HG02852 (cell line): ENCODE results near the gene MPZL3.
"Not testable (repeated sequence)": the region's sequence is repeated elsewhere in the genome, so short reads cannot be mapped to it uniquely, and the experiment has no call there.

Source experiments
- ATAC-seq: cut with Tn5 transposase; IDR thresholded peaks from one replicate; pipeline ENCODE4 v1.9.1; 2021; ENCODE audit warnings: mild to moderate bottlenecking, moderate library complexity; ENCODE audit not compliant: unreplicated experiment

Gene MPZL3

DNA sequence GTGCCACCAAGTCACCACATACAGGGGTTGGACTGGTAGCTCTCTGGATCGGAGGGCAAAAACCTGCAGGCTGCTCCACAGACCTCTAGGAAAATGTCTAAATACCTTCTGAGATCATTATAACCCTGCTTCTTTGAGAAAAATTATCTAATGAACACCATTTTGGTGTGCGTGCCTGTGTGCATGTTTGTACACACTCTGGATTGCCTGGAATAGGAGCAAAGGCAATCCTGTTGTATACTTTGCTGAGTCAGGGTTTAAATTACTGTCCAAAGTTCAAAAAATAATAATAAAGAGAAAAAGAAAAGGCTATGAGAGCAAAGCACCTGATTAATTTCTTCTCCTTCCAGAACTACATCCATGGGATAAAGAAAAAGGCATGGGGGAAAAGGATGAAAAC, 38.4 kb downstream of the MPZL3 start:
- ATAC-seq = no peak

DNA sequence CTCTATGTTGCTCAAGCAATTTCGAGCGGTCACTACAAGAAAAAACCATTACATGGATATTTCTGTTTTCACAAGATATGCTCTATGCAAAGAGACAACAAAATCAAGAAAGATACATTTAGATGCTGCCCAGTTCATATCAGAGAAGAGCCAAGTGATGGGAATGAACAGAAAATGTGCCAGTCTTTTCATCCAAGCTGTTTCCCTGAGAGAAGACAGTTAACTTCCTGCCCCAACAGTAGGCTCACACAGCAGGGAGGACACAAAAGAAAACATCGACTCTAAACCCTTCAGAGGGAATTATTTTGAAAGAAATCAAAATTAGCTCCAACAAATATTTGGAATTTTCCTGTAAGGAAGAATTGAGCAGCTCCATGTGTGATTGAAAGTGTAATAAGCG, 39.0 kb downstream of the MPZL3 start:
- no peak for ATAC-seq

DNA sequence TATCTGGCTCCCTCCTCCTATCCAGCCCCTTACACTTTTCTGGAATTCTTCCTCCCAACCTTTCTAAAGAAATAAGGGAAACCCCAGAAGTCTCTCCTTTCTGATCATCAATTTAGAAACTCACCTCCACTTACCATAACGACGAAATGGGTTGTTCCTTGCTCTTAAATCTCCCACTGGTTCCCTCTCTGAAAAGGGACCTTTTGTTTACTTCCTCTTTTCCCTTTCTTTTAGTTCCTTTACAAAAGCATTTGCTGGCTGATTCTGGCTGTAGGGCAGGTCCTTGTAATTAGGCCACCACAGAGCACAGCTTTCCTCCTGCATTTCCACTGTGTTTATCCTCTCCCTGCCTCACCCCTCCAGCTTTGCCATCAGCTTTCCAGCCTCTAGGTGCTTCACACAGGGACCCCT, 39.4 kb downstream of the MPZL3 start:
- no peak for ATAC-seq

DNA sequence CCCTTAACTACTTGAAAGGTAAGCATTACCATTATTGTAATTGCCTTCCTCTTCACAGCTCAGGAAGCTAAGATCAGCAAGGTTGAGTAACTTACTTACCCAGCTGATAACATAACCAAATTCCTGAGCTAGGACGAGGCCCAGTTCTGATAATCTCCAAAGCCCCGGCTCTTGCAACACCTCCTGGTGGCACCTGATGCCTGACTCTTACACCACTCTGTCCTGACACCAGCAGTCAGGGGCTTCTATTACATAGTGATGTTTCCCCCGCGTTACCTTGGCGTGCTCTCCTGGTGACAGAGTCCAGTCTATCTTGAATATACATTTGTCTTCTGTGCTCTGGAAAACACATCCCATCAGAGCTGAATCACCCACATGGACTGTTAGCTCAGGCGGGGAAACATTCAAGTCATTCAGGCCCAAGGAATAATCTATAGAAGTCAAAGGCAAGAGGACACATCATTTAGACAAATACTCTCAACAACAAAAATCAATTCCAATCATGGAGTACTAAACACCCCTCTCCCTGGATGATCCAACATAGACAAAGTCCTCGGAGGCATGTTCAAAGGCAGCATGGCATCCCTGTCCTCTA, 39.9 kb downstream of the MPZL3 start:
- ATAC-seq = no peak

DNA sequence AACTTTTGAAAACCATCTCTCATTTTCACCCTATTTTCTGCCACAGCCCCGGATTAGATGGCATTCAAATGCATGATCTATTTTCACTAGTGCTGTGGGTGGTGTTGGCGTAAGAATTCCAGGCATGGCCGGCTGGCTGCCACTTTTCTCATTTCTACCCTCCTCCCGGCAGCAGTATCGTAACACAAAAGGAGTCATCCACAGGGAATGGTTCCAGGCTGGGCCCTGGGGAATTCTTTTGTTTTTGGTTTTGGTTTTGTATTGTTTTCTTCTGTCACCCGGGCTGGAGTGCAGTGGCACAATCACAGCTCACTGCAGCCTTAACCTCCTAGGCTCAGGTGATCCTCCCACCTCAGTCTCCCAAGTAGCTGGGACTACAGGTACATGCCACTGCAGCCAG, 41.2 kb downstream of the MPZL3 start:
- ATAC-seq = no peak

DNA sequence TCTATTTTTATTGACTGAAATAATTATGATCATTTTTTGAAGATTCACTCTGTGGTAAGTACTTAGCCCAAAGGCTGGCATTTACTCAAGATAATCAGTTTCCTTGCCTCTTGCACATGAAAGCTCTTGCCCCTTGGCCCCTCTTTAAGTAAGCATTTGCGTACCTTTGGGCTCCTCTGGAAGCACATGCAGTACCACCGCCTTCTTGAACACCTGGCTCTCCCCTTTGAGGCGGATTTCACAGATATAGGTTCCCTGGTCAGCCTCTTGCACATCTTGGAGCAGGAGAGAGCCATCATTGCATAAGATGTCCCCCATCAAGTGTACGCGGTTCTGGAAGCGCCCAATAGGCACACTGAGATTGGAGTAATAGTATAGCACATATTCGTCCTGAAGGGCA, 41.8 kb downstream of the MPZL3 start:
- ATAC-seq = no peak

DNA sequence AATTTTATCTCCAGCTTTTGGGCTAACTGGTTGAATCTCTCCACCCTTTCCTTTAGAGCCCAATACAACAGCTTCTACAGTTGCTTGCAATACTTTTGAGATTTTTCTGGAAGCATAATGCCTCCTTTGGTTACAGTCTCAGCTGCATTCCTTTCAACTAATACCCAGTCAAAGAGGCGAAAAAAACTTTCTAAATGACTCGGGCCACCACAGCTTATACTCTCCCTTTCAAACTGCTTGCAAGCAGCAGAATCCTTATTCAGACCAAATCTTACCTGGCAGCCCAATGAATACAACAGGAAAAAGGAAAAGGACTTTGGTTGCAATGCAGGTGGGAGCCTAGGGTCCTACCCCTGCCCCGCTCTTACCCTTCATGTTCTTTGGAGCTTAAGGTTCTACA, 43.1 kb downstream of the MPZL3 start:
- ATAC-seq = no peak

DNA sequence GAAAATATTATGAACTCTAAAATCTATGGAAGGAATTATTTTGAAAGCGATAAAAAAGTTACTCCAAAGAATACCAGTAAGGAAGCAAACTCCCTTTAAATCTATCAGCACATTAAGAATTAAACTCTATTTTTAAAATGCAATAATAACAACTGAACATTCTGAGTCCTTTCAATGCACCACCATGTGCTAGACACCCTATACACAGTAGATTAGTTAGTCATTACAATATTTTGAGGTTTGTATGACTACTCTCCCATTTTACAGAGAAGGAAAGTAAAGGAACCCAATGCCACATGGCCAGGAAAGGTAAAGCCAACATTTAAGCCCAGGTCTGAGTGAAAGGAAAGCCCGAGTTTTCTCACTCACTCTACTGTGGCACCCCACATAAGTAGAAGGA, 45.1 kb downstream of the MPZL3 start:
- no peak for ATAC-seq

DNA sequence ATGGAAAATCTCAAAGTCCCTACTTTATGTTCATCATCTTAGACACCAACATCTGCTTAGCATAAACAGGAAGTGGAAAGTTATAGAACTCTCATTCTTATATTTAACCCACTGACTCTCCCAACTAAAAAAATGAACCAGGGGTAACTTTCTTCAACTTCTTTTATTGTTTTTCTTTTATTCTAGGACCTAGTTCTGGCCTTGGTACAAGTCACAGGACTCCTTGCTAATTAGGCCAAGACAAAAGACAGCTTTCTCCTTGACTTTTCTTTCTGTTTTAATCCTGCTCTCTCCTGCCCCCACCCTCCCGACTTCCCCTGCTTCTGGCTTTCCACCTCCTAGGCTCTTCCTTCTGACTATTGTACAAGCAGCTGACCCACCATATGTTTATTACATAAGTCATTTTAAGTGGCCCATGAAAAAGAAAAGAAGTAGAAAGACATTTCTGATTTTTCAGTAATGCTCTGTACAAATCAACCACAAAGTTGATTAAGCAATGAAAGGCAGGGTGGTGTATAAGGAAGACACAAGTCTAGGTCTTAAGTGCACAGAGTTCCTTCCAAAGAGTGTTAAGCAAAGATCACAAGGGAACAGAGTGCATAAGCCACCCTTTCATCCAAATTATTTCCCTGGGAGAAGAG, 45.7 kb downstream of the MPZL3 start:
- ATAC-seq = no peak

DNA sequence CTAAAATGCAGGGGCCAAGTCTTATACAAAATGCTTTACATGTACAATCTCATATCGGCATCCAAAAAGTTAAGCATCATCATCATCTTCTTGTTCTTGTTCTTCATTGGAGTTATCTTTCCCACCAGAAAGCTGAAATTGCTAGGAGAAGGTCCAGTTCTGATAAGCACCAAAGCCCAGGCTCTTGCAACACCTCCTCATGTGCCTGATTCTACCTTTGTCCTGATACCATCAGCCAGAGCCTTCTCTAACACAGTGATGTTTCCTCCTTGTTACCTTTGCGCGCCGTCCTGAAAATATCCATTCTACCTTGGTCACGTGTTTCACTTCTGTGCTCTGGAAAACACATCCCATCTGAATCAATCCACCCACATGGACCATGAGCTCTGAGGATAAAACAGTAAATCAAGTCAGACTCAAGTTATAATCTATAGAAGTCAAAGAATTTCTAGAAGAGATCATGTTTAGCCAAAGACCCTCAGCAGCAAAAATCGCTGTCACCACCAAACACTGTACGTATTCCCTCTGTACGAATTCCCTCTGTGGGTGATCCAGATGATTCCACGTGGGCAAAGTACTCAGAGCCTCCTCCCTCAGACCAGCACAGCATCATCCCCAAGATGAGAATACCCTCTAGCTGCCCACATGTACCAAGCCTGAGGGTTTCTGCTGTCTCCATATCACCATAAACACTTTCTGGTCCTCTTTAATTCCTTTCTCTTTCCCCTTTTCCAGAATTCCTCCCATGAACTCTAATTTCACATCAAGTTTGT, 46.4 kb downstream of the MPZL3 start:
- no peak for ATAC-seq

DNA sequence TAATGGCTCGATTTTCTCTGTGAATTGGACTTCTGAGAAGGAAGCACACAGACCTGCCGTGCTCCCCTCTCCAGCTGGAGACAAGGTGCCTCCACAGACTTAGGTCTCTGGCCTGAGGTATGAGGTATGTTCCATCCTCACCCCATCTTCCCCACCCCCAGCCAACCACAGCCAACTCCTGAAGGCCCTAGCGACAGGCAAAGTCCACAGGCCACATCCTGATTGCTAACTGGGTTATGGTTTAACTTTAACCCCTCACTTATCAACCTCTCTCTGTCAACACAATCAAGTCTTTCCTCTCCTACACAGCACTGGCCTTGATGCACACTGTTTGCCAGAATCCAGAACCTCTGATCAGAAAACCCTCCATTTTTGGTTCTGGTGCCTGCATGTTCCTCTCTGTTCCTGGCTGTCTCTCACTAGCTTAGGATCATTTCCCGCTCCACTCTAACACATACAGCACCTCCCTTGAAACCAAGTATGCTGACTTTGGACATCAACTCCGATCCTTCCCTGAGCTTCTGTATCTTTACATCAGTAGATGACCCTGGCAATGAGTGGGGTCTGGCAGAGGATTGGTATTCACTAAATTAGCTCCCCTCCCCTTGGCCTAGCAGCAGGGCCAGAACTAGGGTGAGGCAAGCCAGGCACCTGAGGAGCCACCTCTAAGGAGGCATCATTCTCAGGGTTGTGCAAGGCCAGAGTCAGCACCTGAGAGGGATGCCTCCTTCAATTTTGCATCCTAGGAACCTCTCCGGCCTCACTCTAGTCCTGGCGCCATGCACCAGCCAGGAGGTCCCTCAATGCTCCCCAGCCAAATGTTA, 49.4 kb downstream of the MPZL3 start:
- no peak for ATAC-seq

DNA sequence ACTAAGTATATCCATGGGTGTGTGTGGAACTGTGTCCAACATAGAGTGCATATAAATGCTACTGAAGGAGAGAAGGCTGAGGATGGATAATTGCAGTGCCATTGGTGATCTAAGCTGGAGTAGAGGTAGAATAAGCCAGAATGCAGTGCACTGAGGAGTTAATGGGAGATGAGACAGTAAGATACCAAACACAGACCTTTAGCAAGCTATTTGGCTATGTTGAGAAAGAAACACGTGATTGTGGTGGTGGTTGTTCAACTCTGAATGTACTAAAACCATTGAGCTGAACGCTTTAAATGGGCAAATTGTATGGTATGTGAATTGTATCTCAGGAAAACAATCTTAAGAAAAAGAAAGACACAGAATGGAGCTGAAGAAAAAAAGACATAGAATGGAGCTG, 50.2 kb downstream of the MPZL3 start:
- no peak for ATAC-seq

DNA sequence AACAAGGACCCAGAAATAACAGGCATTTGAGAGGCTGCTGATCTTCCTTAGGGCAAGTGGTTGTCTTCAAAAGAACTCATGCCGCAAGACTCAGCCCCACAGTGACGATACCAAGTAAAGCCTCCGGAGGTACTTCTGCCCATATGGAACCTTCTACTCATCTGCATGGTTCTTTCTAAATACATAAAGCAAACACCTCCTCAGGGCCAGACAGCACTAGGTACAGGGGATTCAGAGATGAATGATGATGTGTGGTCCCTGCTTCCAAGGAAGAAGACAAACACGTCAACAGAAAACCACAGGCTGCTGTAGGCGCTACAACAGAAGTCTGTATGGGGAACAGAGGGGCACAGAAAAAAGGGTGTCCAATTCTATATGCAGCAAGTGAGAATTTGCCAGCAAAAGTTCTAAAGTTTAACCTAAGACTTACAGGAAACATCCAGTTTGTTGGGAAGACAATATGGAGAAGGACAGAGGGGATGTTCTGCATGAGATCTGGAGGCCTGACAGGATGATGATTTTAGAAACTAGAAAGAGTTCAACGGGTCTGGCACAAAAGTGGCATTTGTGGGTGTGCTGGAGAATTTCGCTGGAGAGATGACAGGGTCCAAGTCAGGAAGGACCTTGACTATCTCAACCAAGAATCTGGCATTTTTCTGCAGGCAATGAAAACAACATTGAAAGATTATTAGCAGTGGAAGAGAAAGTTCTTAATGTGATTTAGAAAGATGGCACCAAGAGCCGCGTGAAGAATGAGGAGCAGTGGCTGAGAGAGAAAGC, 51.1 kb downstream of the MPZL3 start:
- no peak for ATAC-seq

DNA sequence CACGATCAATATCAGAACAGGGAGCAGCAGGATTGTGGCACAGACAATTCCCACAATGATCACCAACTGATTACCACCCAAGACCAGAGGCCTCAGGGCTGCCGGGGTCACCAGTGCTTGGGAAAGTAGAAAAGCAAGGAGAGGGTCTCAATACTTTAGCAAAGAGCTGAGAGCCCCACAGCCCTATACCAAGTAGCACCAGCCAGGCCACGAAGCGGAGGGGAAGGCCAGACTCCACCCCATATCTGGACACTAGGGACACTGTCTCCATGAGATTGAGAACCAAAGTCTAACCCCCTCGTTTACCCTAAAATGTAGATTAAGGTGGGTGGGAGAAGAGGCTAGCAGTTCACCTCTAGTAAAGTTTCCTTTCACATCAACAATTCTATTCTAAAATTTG, 51.7 kb downstream of the MPZL3 start:
- no peak for ATAC-seq

DNA sequence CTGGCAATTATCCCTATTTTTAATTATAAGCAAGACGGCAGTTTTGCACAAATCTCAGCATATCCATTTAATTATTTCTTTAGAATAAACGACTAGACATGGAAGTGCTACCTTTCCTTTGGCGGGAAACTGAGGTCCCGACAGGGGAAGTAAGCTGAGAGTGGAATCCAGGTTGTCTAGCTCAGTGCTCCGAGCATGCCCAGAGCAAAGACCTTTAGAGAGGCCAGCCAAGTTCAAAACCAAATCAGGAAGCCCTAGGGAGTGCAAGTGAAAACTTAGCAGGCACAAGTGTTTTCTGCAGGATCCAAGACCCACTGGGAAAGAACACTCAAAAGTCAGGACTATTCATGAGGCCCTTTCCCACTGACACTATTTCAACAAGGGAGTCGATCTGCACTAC, 53.0 kb downstream of the MPZL3 start:
- no peak for ATAC-seq

DNA sequence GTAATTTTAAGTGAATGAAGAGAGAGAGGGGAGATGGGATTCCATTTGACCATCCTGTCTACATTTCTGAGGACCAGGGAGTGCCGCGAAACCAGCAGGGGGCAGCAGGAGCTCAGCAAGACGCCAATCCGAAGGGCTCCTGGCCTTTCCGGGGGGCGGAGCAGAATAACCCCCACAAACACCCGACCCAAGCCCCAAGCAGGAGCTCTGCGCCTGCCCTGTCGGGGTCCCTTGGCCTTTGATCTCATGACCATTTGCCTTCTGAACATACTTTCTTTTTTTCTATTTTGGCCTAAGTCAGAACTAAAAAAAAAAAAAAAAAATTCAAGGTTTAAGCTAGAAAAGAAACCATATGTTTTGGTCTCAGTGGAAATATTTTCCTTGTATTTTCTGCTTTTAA, 53.8 kb downstream of the MPZL3 start:
- ATAC-seq = no peak

DNA sequence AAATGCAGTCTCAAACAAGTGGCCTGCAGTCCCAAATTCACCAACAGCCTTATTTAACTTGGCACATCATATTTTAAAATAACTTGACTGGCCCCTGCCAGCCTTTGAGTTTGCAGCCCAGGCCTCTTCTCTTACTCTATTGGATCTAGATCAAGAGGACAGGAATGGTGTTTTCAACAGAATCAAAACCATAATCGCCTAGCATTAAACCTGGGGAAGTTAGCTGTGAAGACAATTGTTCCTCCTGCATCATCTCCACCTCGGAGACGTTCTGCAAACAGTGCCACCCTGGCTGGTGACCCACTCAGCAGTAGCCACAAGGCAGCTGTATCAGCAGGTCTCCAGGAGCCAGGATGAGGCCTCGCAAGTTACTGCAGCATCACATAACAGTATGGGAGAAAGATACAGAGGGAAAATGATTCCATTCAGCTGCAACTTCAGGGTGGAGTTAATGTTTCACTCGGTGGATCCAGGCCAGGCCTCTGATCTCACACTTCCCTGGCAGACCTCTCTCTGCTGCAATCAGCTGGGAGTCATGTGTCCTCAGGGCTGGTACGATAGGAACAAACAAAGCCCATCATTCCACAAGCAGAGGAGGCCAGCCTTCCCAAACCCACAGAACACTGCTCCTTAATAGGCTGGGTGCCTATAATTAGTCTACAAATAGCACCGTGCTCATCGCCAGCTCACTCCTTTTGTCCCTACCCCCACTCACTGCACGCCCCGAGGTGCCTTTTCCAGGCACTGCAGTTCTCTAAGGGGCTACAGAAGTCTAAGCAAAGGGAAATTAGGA, 57.1 kb downstream of the MPZL3 start:
- no peak for ATAC-seq

DNA sequence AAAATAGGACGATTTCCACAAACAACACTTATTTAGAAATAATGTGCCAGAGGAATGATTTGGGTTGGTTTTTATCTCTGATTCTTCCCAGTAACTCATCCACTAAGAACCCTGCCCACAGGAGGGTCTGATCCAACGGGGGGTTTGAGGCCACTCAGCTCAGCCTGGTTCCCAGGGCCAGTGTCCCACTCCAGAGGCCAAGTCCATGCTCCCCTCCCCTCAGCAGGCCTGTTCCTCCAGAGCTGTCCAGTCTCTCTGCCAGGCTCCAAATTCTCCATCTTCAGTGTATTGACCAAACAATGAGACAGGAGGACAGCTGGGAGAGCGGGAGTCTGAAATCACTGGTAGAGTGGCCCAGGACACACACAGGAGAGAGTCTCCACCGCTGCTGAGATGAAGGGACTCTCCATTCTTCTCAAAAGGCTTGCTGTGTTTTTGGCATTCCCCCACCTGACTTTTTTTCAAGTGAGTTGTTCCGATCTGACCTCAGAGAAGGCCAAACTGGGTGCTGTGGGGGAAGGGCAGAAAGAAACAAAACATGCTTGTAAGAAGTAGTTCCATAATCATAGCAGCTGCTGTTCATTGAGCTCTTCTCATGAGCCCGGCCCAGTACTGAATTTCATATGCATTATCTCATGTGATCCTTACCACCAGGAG, 58.1 kb downstream of the MPZL3 start:
- no peak for ATAC-seq

DNA sequence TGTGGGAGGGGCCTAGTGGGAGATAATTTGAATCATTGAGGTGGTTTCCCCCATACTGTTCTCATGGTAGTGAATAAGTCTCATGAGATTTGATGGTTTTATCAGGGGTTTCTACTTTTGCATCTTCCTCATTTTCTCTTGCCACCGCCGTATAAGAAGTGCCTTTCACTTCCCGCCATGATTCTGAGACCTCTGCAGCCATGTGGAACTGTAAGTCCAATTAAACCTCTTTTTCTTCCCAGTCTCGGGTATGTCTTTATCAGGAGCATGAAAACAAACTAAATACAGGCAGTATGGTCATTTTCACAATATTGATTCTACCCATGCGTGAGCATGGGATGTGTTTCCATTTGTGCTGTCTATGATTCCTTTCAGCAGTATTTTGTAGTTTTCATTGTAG, 59.3 kb downstream of the MPZL3 start:
- ATAC-seq = not testable (repeated sequence)
